WTC11 (cell line): Measurements from ENCODE around the gene SCOC. TPM values are rescaled to one million over a fixed set of nuclear protein-coding genes. Genes with fewer than 3 reads are reported as not detected.

Experiments
- ATAC-seq: fragments of 200-7000 bp; cut with Tn5 transposase; 2 replicates; pipeline ENCODE4 v1.10.0; 2021; ENCODE audit warnings: mild to moderate bottlenecking, moderate library complexity
- CTCF ChIA-PET: fragments of 300-600 bp; sonication (Branson Sonifier 250); formaldehyde crosslinking; loops from one replicate; lab custom pipeline; 2021; ENCODE audit warnings: antibody characterized with exemption; lab: Charles Lee
- POLR2A ChIA-PET: fragments of 350-600 bp; sonication (Branson Sonifier 250); formaldehyde crosslinking; loops from one replicate; lab custom pipeline; 2021; ENCODE audit warnings: antibody characterized with exemption; lab: Charles Lee
- DNase-seq: peaks from one replicate; pipeline ENCODE4 v3.0.0; 2021; ENCODE audit warnings: low spot score
- H3K27ac Mint-ChIP-seq: 2 replicates; pipeline ENCODE4 v1.8.0; 2021; ENCODE audit warnings: mixed read lengths
- H3K27me3 Mint-ChIP-seq: 2 replicates; pipeline ENCODE4 v1.8.0; 2021; ENCODE audit warnings: low read depth, mild to moderate bottlenecking, moderate library complexity, mixed read lengths
- H3K36me3 Mint-ChIP-seq: 2 replicates; pipeline ENCODE4 v1.8.0; 2021; ENCODE audit warnings: mixed read lengths
- H3K4me1 Mint-ChIP-seq: 2 replicates; pipeline ENCODE4 v1.8.0; 2022; ENCODE audit warnings: mixed read lengths
- H3K4me3 Mint-ChIP-seq: 2 replicates; pipeline ENCODE4 v1.8.0; 2021; ENCODE audit warnings: mild to moderate bottlenecking, moderate library complexity, mixed read lengths
- H3K9me3 Mint-ChIP-seq: 2 replicates; pipeline ENCODE4 v1.8.0; 2021; ENCODE audit warnings: mixed read lengths
- E2F5 ChIP-seq: sonication (generic); formaldehyde crosslinking; IDR thresholded peaks from 2 replicates; pipeline ENCODE4 v1.8.1; 2022; ENCODE audit warnings: mild to moderate bottlenecking, moderate library complexity, missing genetic modification reagents
- FOXK1 ChIP-seq: sonication (generic); formaldehyde crosslinking; IDR thresholded peaks from 2 replicates; pipeline ENCODE4 v1.8.0; 2022; ENCODE audit warnings: mild to moderate bottlenecking, moderate library complexity, missing genetic modification reagents
- GABPB1 ChIP-seq: sonication (generic); formaldehyde crosslinking; IDR thresholded peaks from 2 replicates; pipeline ENCODE4 v1.8.1; 2023; ENCODE audit warnings: mild to moderate bottlenecking, missing genetic modification reagents
- SMAD3 ChIP-seq: sonication (generic); formaldehyde crosslinking; IDR thresholded peaks from 2 replicates; pipeline ENCODE4 v1.8.0; 2022; ENCODE audit warnings: missing genetic modification reagents, mild to moderate bottlenecking, borderline replicate concordance
- SMAD4 ChIP-seq: sonication (generic); formaldehyde crosslinking; IDR thresholded peaks from 2 replicates; pipeline ENCODE4 v1.8.0; 2022; ENCODE audit warnings: mild to moderate bottlenecking, missing genetic modification reagents
- SP1 ChIP-seq: sonication (generic); formaldehyde crosslinking; conservative IDR thresholded peaks from 2 replicates; pipeline ENCODE4 v1.8.1; 2022; ENCODE audit warnings: missing genetic modification reagents
- TEAD1 ChIP-seq: sonication (generic); formaldehyde crosslinking; IDR thresholded peaks from 2 replicates; pipeline ENCODE4 v1.8.0; 2022; ENCODE audit warnings: mild to moderate bottlenecking, missing genetic modification reagents
- TP53 ChIP-seq: sonication (generic); formaldehyde crosslinking; IDR thresholded peaks from 2 replicates; pipeline ENCODE4 v1.8.1; 2023; ENCODE audit warnings: mild to moderate bottlenecking, missing genetic modification reagents
- ZNF263 ChIP-seq: sonication (generic); formaldehyde crosslinking; IDR thresholded peaks from 2 replicates; pipeline ENCODE4 v1.8.1; 2022; ENCODE audit warnings: low read depth, mild to moderate bottlenecking, moderate library complexity, missing genetic modification reagents
- ZNF423 ChIP-seq: fragments of 250-450 bp; sonication (Bioruptor Pico); IDR thresholded peaks from 2 replicates; pipeline ENCODE4 v2.1.2; 2022; ENCODE audit warnings: mild to moderate bottlenecking, moderate library complexity
- ZNF532 ChIP-seq: fragments of 250-450 bp; sonication (Bioruptor Pico); IDR thresholded peaks from 2 replicates; pipeline ENCODE4 v1.9.0; 2021; ENCODE audit warnings: mild to moderate bottlenecking, borderline replicate concordance
- ZNF671 ChIP-seq: fragments of 250-450 bp; sonication (Bioruptor Pico); IDR thresholded peaks from 2 replicates; pipeline ENCODE4 v1.8.0; 2021; ENCODE audit warnings: mild to moderate bottlenecking
- total RNA-seq: library from RNA; stranded (reverse); gene quantifications from 3 replicates; pipeline ENCODE4 v1.2.3, GENCODE V29; 2021
- TF ChIP-seq, protein P1 (sequence below): sonication (generic); formaldehyde crosslinking; IDR thresholded peaks from 2 replicates; pipeline ENCODE4 v1.8.0; 2023; ENCODE audit warnings: missing genetic modification reagents, mild to moderate bottlenecking, borderline replicate concordance
- TF ChIP-seq, protein P2 (sequence below): sonication (generic); formaldehyde crosslinking; IDR thresholded peaks from 2 replicates; pipeline ENCODE4 v1.8.1; 2023; ENCODE audit warnings: mild to moderate bottlenecking, missing genetic modification reagents, moderate library complexity
- TF ChIP-seq, protein P3 (sequence below): fragments of 200-600 bp; IDR thresholded peaks from 2 replicates; pipeline ENCODE4 v1.8.0; 2022; ENCODE audit warnings: antibody characterized with exemption

SCOC gene
- total RNA-seq, 1 experiment from 2014 or later: 33.0 TPM

DNA sequence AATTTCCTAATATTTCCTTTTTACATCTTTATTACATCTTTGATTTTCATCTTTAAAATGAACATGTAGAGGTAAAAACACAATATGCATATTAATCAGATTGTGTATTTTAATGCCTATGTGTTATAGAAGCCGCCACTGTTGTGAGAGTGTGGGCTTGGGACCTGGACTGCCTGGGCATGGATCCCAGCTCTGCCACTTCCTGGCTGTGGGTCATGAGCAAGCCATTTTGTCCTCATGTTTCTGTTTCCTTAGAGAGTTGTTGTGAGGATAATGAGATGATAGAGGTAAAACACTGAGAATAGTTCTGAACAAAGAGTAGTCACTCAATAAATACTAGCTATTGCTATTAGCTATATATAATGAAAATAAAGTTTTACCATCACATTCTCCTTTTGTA is 38.4 kb upstream of the SCOC start:
- ATAC-seq (no peak), DNase-seq (no peak)
- Mint-ChIP-seq H3K4me1 (peaks cover 9% of the 10 kb centered on the region; the same call in 1 of the 2 replicates), H3K27ac (no peak overlapping the region), H3K36me3 (no peaks in the 10 kb centered on the region), H3K27me3 (no peaks in the 10 kb centered on the region), H3K9me3 (peaks cover 4% of the 10 kb centered on the region), H3K4me3 (no peak overlapping the region)
- no peak for TF ChIP-seq SMAD4 (CRISPR knock-in tag)
- TF ChIP-seq, protein P1, sequence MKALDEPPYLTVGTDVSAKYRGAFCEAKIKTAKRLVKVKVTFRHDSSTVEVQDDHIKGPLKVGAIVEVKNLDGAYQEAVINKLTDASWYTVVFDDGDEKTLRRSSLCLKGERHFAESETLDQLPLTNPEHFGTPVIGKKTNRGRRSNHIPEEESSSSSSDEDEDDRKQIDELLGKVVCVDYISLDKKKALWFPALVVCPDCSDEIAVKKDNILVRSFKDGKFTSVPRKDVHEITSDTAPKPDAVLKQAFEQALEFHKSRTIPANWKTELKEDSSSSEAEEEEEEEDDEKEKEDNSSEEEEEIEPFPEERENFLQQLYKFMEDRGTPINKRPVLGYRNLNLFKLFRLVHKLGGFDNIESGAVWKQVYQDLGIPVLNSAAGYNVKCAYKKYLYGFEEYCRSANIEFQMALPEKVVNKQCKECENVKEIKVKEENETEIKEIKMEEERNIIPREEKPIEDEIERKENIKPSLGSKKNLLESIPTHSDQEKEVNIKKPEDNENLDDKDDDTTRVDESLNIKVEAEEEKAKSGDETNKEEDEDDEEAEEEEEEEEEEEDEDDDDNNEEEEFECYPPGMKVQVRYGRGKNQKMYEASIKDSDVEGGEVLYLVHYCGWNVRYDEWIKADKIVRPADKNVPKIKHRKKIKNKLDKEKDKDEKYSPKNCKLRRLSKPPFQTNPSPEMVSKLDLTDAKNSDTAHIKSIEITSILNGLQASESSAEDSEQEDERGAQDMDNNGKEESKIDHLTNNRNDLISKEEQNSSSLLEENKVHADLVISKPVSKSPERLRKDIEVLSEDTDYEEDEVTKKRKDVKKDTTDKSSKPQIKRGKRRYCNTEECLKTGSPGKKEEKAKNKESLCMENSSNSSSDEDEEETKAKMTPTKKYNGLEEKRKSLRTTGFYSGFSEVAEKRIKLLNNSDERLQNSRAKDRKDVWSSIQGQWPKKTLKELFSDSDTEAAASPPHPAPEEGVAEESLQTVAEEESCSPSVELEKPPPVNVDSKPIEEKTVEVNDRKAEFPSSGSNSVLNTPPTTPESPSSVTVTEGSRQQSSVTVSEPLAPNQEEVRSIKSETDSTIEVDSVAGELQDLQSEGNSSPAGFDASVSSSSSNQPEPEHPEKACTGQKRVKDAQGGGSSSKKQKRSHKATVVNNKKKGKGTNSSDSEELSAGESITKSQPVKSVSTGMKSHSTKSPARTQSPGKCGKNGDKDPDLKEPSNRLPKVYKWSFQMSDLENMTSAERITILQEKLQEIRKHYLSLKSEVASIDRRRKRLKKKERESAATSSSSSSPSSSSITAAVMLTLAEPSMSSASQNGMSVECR (CRISPR knock-in tag): no peak
- no peak for TF ChIP-seq ZNF532 (CRISPR knock-in tag)
- TF ChIP-seq GABPB1 (CRISPR knock-in tag): no peak
- no peak for TF ChIP-seq ZNF671
- TF ChIP-seq, protein P2, sequence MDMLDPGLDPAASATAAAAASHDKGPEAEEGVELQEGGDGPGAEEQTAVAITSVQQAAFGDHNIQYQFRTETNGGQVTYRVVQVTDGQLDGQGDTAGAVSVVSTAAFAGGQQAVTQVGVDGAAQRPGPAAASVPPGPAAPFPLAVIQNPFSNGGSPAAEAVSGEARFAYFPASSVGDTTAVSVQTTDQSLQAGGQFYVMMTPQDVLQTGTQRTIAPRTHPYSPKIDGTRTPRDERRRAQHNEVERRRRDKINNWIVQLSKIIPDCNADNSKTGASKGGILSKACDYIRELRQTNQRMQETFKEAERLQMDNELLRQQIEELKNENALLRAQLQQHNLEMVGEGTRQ: no peak
- TF ChIP-seq TEAD1 (CRISPR knock-in tag): no peak
- no peak for TF ChIP-seq ZNF263 (CRISPR knock-in tag)
- CTCF ChIA-PET: interaction anchor here (1.3 to 1.4 kb wide), 2 partner anchors 9 to 25 kb away, joined by 3 to 6 read pairs; no protein-coding TSS in a partner anchor
- POLR2A ChIA-PET: no interaction called here

- no peak for DNase-seq
- Mint-ChIP-seq H3K27ac (no peak overlapping the region; the same call in 1 of the 2 replicates), H3K36me3 (no peaks in the 10 kb centered on the region), H3K27me3 (no peaks in the 10 kb centered on the region), H3K4me1 (peaks cover 9% of the 10 kb centered on the region; the same call in 1 of the 2 replicates), H3K4me3 (no peak overlapping the region), H3K9me3 (peaks cover 4% of the 10 kb centered on the region)
- ATAC-seq: no peak
- ChIA-PET CTCF (no interaction called here), POLR2A (no interaction called here)
- TF ChIP-seq FOXK1 (CRISPR knock-in tag) (no peak), SP1 (CRISPR knock-in tag) (no peak), E2F5 (CRISPR knock-in tag) (no peak), ZNF423 (CRISPR knock-in tag) (no peak), TP53 (CRISPR knock-in tag) (no peak), SMAD3 (CRISPR knock-in tag) (no peak)
- TF ChIP-seq, protein P1 (CRISPR knock-in tag): no peak
- TF ChIP-seq, protein P3, sequence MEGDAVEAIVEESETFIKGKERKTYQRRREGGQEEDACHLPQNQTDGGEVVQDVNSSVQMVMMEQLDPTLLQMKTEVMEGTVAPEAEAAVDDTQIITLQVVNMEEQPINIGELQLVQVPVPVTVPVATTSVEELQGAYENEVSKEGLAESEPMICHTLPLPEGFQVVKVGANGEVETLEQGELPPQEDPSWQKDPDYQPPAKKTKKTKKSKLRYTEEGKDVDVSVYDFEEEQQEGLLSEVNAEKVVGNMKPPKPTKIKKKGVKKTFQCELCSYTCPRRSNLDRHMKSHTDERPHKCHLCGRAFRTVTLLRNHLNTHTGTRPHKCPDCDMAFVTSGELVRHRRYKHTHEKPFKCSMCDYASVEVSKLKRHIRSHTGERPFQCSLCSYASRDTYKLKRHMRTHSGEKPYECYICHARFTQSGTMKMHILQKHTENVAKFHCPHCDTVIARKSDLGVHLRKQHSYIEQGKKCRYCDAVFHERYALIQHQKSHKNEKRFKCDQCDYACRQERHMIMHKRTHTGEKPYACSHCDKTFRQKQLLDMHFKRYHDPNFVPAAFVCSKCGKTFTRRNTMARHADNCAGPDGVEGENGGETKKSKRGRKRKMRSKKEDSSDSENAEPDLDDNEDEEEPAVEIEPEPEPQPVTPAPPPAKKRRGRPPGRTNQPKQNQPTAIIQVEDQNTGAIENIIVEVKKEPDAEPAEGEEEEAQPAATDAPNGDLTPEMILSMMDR: no peak
Measured at GRCh38 chr4:140336730-140337129, 36.7 kb upstream of the SCOC start.
